Gastrocnemius medialis (tissue), 4 donors: Measurements from ENCODE around the gene INPP5A. TPM values are rescaled to one million over a fixed set of nuclear protein-coding genes. Genes with fewer than 3 reads are reported as not detected.
A peak's percentile ranks its signal among the peaks of the same experiment; 100 is the strongest.

Experiments
- ATAC-seq, 2 donors: fragments of 150-250 bp; one replicate each; pipeline ENCODE4 v1.9.1; 2016
- DNase-seq, 2 donors: peaks; one replicate each; pipeline ENCODE4 v3.0.0-alpha.2; 2019
- H3K27ac ChIP-seq, 4 donors: fragments of 200-600 bp; sonication (generic); 1 replicate in 1 of 4; 2 replicates in 3 of 4; pipeline ENCODE4 v1.5.1; 2016 to 2018; ENCODE audit warnings: mild to moderate bottlenecking in 2 of 4, moderate library complexity in 1 of 4
- H3K27me3 ChIP-seq, 3 donors: fragments of 200-600 bp; sonication (generic) in 2 of 3; 1 replicate in 1 of 3; 2 replicates in 2 of 3; pipeline versions ENCODE4 v1.5.1 to v1.6.0; 2016 to 2019; ENCODE audit warnings: mild to moderate bottlenecking in 1 of 3, moderate library complexity in 1 of 3
- H3K36me3 ChIP-seq, 2 donors: fragments of 200-600 bp; sonication (generic) in 1 of 2; one replicate each; pipeline ENCODE4 v1.5.1; 2017 to 2018
- H3K4me1 ChIP-seq, 2 donors: fragments of 200-600 bp; sonication (generic) in 1 of 2; one replicate each; pipeline ENCODE4 v1.5.1; 2016 to 2017; ENCODE audit warnings: mild to moderate bottlenecking in 2 of 2
- H3K4me3 ChIP-seq, 4 donors: fragments of 200-600 bp; sonication (generic) in 3 of 4; 1 replicate in 1 of 4; 2 replicates in 3 of 4; pipeline ENCODE4 v1.5.1; 2016 to 2019; ENCODE audit warnings: mild to moderate bottlenecking in 2 of 4
- H3K9me3 ChIP-seq, 3 donors: fragments of 200-600 bp; sonication (generic) in 2 of 3; 1 replicate in 1 of 3; 2 replicates in 2 of 3; pipeline ENCODE4 v1.5.1; 2016 to 2019
- POLR2A ChIP-seq, 2 donors: fragments of 450-650 bp; IDR thresholded peaks; one replicate each; pipeline ENCODE4 v1.6.1; 2017; ENCODE audit warnings: antibody characterized with exemption in 2 of 2, mild to moderate bottlenecking in 2 of 2, moderate library complexity in 2 of 2
- in situ Hi-C, 4 donors: fragments of 200-750 bp; cut with MboI; loops; one replicate each; pipeline versions ENCODE4 v1.15.0 to v1.8.0; 2017; ENCODE audit warnings: low sequenced_read_pairs in 4 of 4
- intact Hi-C: fragments of 100-400 bp; cut with DNase I; formaldehyde crosslinking; loops from one replicate; pipeline ENCODE4 v1.15.1; 2023; ENCODE audit warnings: low total_unique reads
- total RNA-seq, 4 donors: library from RNA; depleted of rRNA; stranded (reverse); fragments of >200 nt; gene quantifications; one replicate each; pipeline versions ENCODE4 v1.1.0 to v1.2.3, GENCODE V29; 2016
- TF ChIP-seq, protein P1 (sequence below), 5 experiments: fragments of 450-650 bp in 3 of 5; fragments of 200-600 bp in 2 of 5; sonication (generic) in 2 of 5; IDR thresholded peaks in 4 of 5; conservative IDR thresholded peaks in 1 of 5; 1 replicate in 4 of 5; 2 replicates in 1 of 5; pipeline ENCODE4 v1.5.1; 2016 to 2019; ENCODE audit warnings: antibody characterized with exemption in 5 of 5, mild to moderate bottlenecking in 3 of 5, moderate library complexity in 3 of 5

The INPP5A gene
- total RNA-seq, 4 donors from 2014 or later = 74.9 to 107 (median 92.4) TPM

DNA sequence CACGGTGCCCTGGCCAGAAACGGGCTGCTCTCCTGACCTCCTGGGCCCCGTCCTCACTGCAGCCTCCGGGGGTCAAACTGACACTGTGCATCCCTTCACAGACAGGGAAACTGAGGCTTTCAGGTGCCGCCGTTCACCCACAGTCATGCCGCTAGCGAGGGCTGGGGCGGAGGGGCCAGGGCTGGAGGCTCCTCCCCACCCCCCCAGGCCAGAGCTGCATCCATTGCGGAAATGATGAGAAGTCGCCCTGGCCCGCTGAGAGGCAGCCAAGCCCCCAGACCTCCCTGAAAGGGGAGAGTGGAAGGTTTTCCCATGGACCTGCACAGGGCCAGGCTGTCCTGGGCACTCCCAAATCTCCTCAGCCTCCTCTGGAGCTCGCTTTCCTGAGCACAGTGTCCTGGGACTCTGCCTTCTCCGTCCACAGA is 16.5 kb upstream of the INPP5A start:
- ATAC-seq (no peak), DNase-seq (peak in 1 of 2 donors; percentile 14)
- Histone ChIP-seq H3K4me1 (peaks cover 46 to 50% of the 10 kb centered on the region in 2 donors), H3K27ac (peak overlapping the region; percentile 86 to 93 (median 88)), H3K9me3 (no peaks in the 10 kb centered on the region), H3K27me3 (no peaks in the 10 kb centered on the region), H3K4me3 (no peak overlapping the region), H3K36me3 (no peaks in the 10 kb centered on the region)
- intact Hi-C loops (no loop called here), in situ Hi-C loops (no loop called here)
- TF ChIP-seq POLR2A (IDR thresholded peaks at IDR 0.05) = no peak
- TF ChIP-seq, protein P1, sequence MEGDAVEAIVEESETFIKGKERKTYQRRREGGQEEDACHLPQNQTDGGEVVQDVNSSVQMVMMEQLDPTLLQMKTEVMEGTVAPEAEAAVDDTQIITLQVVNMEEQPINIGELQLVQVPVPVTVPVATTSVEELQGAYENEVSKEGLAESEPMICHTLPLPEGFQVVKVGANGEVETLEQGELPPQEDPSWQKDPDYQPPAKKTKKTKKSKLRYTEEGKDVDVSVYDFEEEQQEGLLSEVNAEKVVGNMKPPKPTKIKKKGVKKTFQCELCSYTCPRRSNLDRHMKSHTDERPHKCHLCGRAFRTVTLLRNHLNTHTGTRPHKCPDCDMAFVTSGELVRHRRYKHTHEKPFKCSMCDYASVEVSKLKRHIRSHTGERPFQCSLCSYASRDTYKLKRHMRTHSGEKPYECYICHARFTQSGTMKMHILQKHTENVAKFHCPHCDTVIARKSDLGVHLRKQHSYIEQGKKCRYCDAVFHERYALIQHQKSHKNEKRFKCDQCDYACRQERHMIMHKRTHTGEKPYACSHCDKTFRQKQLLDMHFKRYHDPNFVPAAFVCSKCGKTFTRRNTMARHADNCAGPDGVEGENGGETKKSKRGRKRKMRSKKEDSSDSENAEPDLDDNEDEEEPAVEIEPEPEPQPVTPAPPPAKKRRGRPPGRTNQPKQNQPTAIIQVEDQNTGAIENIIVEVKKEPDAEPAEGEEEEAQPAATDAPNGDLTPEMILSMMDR (IDR thresholded peaks at IDR 0.05 in 4 of 5, conservative IDR thresholded peaks at IDR 0.05 in 1 of 5) = no peak

DNA sequence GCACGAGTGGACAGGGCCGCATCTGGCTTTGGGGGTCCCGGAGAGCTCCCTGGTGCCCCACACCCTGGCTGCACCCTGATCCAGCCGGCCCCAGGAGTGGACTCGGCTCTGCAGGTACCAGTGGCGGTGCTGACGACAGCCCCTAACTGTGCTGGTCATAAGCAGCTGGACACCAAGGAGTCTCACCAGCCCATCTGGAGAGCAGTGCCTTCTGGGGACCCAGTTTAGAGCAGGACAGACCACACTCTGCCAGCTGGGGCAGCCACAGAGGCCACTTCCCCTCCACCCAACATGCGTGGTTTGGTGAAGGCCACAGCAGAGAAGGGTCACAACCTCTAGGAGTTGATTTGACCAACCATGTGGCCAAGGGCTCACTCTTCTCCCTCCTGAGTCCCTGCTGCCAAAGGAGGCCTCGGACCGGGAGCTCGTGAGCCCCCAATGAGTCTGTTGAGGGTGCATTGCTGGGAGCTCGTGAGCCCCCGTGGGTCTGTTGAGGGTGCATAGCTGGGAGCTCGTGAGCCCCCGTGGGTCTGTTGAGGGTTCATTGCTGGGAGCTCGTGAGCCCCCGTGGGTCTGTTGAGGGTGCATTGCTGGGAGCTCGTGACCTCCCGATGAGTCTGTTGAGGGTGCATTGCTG is 16.0 kb upstream of the INPP5A start:
- intact Hi-C loops = no loop called here

DNA sequence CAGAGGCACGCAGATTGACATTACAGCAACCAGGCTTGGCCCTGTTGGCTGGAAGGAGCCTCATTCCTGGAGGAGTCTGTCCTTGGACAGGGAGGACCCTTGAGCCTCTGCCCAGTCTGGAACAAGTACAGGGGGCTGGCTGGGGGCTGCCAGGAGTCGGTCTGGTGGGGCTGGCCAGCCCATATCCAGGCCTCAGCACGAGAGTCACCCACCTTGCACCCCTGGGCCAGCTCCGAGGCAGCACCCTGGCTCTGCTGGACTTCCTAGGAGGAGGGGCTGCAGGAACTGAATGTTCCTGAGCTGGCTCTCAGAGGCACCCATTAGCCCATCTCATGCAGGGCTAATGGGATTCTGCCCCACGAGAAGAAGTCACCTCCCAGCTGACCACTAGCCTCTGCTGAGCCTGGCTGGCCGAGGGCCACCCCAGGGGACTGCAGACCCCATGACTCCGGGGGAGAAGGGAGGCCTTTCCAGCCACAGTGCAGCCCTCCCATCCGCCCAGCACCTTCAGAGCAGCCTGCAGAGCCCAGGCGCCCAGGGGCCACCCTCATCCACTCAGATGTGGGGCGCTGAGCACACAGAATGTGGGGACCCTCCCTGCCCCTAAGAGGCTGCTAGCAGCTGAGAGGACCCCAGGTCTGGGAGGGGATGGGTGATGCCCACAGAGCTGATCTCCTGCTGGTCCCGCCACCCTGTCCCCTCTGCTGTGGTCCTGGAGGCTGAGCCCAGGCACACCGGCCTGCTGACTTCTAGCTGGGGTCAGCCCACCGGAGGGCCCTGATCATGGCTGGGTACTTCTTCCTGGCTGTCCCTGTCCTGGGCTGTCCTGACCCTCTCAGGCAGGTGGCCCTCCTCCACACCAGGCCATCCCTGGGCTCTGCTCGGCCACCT is 14.8 kb upstream of the INPP5A start:
- ATAC-seq = no peak
- intact Hi-C loops = no loop called here
- peaks cover 4 to 10% (median 8%) of the 10 kb centered on the region in 3 donors for H3K27me3 ChIP-seq
- no peaks in the 10 kb centered on the region for H3K36me3 ChIP-seq
- no peaks in the 10 kb centered on the region for H3K9me3 ChIP-seq
- peak in 1 of 2 donors; percentile 10 for DNase-seq
- no peak overlapping the region for H3K27ac ChIP-seq
- TF ChIP-seq POLR2A (IDR thresholded peaks at IDR 0.05) = no peak
- TF ChIP-seq, protein P1 (IDR thresholded peaks at IDR 0.05 in 4 of 5, conservative IDR thresholded peaks at IDR 0.05 in 1 of 5) = no peak
- H3K4me1 ChIP-seq = peaks cover 35 to 40% of the 10 kb centered on the region in 2 donors
- in situ Hi-C loops = no loop called here
- H3K4me3 ChIP-seq = no peak overlapping the region

More for the DNA sequence above, 16.0 kb upstream of the INPP5A start:
- H3K27ac ChIP-seq = peak overlapping the region in 3 of 4 donors; percentile 86 to 93 (median 88)
- H3K4me3 ChIP-seq = no peak overlapping the region
- ATAC-seq (no peak), DNase-seq (peak in 1 of 2 donors; percentile 12)
- TF ChIP-seq, protein P1 (IDR thresholded peaks at IDR 0.05 in 4 of 5, conservative IDR thresholded peaks at IDR 0.05 in 1 of 5) = no peak
- no peak for TF ChIP-seq POLR2A (IDR thresholded peaks at IDR 0.05)
- H3K4me1 ChIP-seq = peaks cover 41 to 45% of the 10 kb centered on the region in 2 donors
- no peaks in the 10 kb centered on the region for H3K36me3 ChIP-seq
- H3K9me3 ChIP-seq = no peaks in the 10 kb centered on the region
- in situ Hi-C loops = no loop called here
- H3K27me3 ChIP-seq = no peaks in the 10 kb centered on the region

DNA sequence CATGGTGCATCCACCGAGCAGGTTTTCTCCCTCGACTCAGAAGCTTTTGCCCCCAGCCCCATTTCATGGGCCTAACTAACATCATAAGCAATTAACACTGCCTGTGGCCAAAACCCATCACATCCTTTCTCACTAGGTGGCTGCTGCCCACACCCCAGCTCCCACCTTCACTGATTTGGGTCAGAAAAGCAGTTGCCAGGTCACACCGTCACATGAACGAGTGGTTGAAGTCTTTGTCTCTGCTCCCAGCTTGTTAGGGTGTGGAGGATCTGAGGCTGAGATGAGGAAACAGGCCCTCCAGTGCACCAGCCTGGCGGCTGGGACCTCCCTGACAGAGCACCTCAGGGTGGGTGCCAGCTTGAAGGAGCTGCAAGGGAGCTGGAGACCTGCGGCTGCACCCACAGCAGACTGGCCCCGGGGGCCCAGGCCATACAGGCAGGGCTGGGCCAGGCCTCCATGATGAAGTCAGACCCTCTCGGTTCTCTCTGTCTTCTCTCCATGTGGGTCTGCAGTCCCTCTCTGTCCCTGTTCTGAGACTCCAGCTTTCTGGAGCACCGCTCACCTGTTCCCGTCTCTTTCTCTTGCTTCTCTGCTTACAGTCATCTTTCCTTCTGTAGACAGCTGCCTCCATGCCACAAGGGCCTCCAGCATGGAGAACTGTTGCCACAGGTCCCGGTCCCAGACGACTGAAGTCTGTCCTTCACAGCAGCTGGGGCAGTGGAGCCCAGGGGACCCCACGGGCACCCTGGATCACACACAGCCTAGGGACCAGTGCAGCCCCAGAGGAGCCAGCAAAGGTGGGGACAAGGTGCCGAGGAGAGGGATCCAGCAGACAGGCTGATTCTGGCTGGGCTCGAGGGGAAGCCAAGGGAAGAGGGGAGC is 13.8 kb upstream of the INPP5A start:
- DNase-seq (peak in 1 of 2 donors; percentile 6), ATAC-seq (no peak)
- Histone ChIP-seq H3K9me3 (no peaks in the 10 kb centered on the region), H3K36me3 (no peaks in the 10 kb centered on the region), H3K27me3 (peaks cover 13 to 19% (median 17%) of the 10 kb centered on the region in 3 donors), H3K4me1 (peaks cover 32 to 39% of the 10 kb centered on the region in 2 donors), H3K4me3 (no peak overlapping the region), H3K27ac (no peak overlapping the region)
- TF ChIP-seq, protein P1 (IDR thresholded peaks at IDR 0.05 in 4 of 5, conservative IDR thresholded peaks at IDR 0.05 in 1 of 5) = no peak
- TF ChIP-seq POLR2A (IDR thresholded peaks at IDR 0.05) = no peak
- intact Hi-C loops = no loop called here
- in situ Hi-C loops = no loop called here
